GM18508 (cell line): ENCODE measurements around the gene YWHAH.

Source experiments
- ATAC-seq: cut with Tn5 transposase; IDR thresholded peaks from one replicate; pipeline ENCODE4 v1.9.1; 2021; ENCODE audit warnings: moderate number of reproducible peaks; ENCODE audit not compliant: insufficient read depth, unreplicated experiment

Gene YWHAH

GRCh38 chr22:31943978-31944699 lies at the start of gene YWHAH:
YWHAH (plus strand) TSS chr22:31944535; CDS start chr22:31944734, 199 bp downstream.
- no peak for ATAC-seq

GRCh38 chr22:31895411-31896123 lies 48.8 kb upstream of the YWHAH start:
- ATAC-seq, result no peak

DNA sequence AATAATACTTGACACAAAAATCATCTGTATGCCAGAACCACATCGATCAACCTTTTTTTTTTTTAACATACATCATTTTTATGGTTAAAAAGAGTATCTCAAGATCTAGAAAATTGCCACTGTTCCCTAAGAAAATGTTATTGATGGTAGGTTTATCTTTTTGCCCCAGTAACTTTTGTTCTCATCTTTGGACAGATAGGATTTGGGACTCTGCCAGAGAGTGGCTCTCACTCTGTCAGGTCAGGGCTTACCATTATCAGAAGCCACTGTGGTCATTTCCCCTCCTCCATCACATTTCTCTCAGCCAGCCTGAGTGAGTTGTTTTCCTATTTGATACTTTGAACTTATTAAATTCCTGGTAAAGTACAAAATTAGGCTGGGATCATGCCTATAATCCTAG lies 47.9 kb upstream of the YWHAH start:
- ATAC-seq, result no peak

GRCh38 chr22:31897842-31898805 lies 46.2 kb upstream of the YWHAH start:
- ATAC-seq, result no peak

GRCh38 chr22:31898926-31899325 lies 45.4 kb upstream of the YWHAH start:
- ATAC-seq, result no peak

GRCh38 chr22:31899669-31900068 lies 44.7 kb upstream of the YWHAH start:
- ATAC-seq, result no peak

DNA sequence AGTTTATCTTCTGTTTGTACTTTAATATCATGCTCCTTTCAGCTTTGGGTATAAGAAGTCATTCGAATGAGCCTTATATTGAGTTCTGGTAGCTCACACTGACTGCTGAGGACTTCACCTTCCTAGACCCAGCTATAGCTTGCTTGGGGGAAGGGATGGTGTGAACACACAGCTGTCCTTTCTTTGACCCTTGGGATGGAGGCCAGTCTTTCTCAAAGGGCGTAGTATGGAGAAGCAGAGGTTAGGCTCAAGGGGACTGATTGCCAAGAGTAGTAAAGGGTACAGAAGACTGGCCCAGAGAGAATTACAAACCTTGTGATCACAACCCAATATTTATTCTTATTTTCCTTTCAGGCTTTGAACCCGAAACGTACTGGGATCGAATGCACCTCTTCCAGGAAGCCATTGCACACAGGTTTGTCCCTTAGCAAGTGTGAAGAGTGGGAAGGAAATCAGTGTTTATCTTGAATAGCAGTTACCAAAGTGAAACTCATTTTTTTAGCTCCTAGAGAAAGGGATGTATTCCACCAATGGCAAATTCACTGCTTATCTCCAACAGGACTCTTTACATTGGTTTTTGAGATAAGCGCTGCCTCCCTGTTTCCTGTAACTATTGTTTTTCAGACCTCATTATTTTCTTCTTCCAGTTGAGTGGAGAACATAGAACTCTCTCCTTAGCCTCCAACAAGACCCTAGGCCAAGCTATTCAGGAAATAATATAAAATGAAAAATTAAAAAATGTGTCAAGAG lies 42.8 kb upstream of the YWHAH start:
- no peak for ATAC-seq

- no peak for ATAC-seq
These were observed 39.7 kb upstream of the YWHAH start for GRCh38 chr22:31904651-31905050.

GRCh38 chr22:31905356-31905755 lies 39.0 kb upstream of the YWHAH start:
- no peak for ATAC-seq

DNA sequence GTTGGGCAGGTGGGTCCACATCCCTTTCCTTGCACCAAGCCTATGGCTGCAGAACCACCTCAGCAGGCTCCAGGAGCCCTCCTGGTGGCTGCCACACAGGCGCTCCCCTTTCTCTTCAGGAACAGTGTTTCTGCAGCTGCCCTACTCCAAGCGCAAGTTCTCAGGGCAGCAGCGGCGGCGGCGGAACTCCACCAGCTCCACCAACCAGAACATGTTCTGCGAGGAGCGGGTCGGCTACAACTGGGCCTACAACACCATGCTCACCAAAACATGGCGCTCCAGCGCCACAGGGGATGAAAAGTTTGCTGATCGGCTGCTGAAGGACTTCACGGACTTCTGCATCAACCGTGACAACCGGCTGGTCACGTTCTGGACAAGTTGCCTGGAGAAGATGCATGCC lies 38.2 kb upstream of the YWHAH start:
- no peak for ATAC-seq

DNA sequence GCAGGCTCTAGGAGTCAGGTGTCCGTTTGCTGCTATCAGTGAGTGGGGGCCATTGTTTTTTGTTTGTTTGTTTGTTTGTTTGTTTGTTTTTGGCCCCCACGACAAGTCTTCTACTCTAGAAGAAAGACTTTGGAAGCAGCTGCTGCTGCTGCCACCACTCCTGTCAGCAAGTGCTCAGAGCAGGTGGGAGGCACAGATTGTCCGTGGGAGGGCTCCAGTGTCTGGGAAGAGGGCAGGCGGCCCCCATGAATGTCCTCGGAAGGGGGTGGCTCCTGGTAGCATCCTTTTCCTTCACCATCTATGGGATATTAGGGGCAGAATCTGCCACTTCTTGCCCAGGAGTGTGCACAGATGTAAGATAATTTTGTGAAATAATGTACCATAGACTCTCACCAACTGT lies 37.8 kb upstream of the YWHAH start:
- ATAC-seq, result no peak

DNA sequence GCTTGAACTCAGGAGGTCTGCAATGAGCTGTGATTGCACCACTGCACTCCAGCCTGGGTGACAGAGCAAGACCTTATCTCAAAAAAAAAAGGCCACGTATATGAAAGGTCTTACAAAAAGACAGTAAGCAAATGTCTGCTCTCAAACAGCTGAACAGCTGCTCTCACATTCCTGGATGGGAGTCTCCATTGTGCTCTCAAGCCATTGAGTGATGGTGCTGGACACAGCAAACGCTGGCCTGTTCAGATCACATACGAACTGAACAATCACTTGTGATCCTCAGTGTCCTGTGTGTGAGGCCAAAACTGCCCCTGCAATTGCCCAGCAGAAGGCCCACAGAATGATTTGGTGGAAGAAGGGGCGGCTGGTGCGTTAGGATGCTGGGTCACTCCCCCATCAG lies 34.4 kb upstream of the YWHAH start:
- ATAC-seq, result no peak

GRCh38 chr22:31911565-31912406 lies 32.5 kb upstream of the YWHAH start:
- ATAC-seq, result no peak

- no peak for ATAC-seq
These were observed 32.0 kb upstream of the YWHAH start for GRCh38 chr22:31912407-31912743.

- ATAC-seq, result no peak
These were observed 28.7 kb upstream of the YWHAH start for GRCh38 chr22:31915586-31915985.

- ATAC-seq, result no peak
These were observed 27.0 kb upstream of the YWHAH start for GRCh38 chr22:31917227-31917921.

DNA sequence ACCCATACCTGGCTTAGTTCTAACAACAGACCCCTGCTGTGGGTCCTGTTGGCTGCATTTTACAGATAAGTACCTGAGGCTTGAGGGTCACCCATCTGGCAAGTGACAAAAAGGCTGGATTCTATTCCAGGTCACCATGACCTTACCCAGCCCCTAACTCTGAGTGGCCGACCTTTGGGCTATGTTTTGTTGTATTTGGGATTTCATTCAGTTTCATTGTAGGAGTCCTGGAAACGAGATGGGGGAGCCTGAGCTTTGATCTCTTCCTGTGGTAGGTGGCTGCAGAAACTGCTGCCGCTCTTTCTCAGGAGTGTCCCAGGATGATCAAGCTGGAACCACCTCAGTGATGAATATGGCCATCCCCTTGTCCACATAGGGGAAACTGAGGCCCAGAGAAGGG lies 24.6 kb upstream of the YWHAH start:
- ATAC-seq, result no peak

DNA sequence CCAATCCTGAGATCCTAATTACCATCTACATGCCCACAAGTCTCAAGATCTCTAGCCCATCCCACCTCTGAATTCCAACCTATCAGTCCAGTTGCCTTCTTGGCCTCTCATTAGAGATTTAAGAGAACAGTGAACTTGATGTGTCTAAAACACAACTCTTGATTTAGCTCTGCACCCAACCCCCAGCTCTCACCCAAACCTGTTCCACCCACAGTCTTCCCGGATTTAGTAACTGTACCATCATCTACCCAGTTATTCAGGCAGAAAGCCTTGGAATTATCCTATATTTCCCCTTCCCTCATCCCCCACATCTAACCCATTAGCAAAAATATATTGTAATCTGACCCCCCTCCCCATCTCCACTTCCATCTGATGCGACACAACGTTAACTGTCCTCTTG lies 24.0 kb upstream of the YWHAH start:
- no peak for ATAC-seq

GRCh38 chr22:31921106-31921505 lies 23.2 kb upstream of the YWHAH start:
- no peak for ATAC-seq
